ENCODE data around the gene SORCS3. TPM values are rescaled to one million over a fixed set of nuclear protein-coding genes. Genes with fewer than 3 reads are reported as not detected.

SORCS3 gene
- total and polyA plus RNA-seq, 2 of the 13 experiments (the other 11 are each of a cell fraction or from before 2014, with no cell fraction given): 0.07 TPM; not detected in 1

- no peak overlapping the region for H3K9ac ChIP-seq (ENCODE audit: insufficient read depth, low read depth, low read length)
- H3K4me1 ChIP-seq (ENCODE audit: insufficient read depth, low read length): no peaks in the 10 kb centered on the region
- H3K9me3 ChIP-seq (ENCODE audit: low read length): no peaks in the 10 kb centered on the region
- peaks cover 0 to 14% of the 10 kb centered on the region in 2 experiments; a peak in 2 of 5 replicates for H3K27me3 ChIP-seq (ENCODE audit: control insufficient read depth in 1 of 2, insufficient read depth in 2 of 2, low read length in 2 of 2)
- no peak overlapping the region for H3K4me3 ChIP-seq (replicated peaks in 1 of 3; ENCODE audit: insufficient read depth in 1 of 3, low read depth in 2 of 3, low read length in 3 of 3)
- no TSS peak for BruUV-seq (replicated peaks)
- FAIRE-seq (no peak), ATAC-seq (no peak), DNase-seq (ENCODE audit: low spot score) (no peak)
- POLR2A ChIA-PET: no interaction called here
- H4K20me1 ChIP-seq (ENCODE audit: insufficient read depth, low read length): no peaks in the 10 kb centered on the region
- intact Hi-C loops (cut with micrococcal nuclease; ENCODE audit: unreplicated experiment): no loop called here
- no peak overlapping the region for H3K27ac ChIP-seq (ENCODE audit: extremely low read length, insufficient read depth, low read length)
- TF ChIP-seq ZNF232 (CRISPR knock-in tag; IDR thresholded peaks at IDR 0.05; ENCODE audit: borderline replicate concordance): no peak
- no peak for TF ChIP-seq ZMYM3 (CRISPR knock-in tag; IDR thresholded peaks at IDR 0.05)
- TF ChIP-seq THAP7 (CRISPR knock-in tag; IDR thresholded peaks at IDR 0.05): no peak
- TF ChIP-seq HCFC1 (IDR thresholded peaks at IDR 0.05; ENCODE audit: low read depth, low read length): no peak
- no peak for TF ChIP-seq ZBTB37 (CRISPR knock-in tag; IDR thresholded peaks at IDR 0.05)
- TF ChIP-seq BRF2 (CRISPR knock-in tag; IDR thresholded peaks at IDR 0.05): no peak
- no peak for TF ChIP-seq PRPF4 (IDR thresholded peaks at IDR 0.05; ENCODE audit: low read depth, low read length, poor library complexity, severe bottlenecking)
- TF ChIP-seq NR3C1 (CRISPR knock-in tag; IDR thresholded peaks at IDR 0.05): no peak
- TF ChIP-seq AKAP8 (CRISPR knock-in tag; IDR thresholded peaks at IDR 0.05): no peak
- TF ChIP-seq KDM6A (CRISPR knock-in tag; IDR thresholded peaks at IDR 0.05; ENCODE audit: low read depth): no peak
- TF ChIP-seq SAP130 (CRISPR knock-in tag; IDR thresholded peaks at IDR 0.05; ENCODE audit: low read depth): no peak
- TF ChIP-seq ZNF451 (CRISPR knock-in tag; IDR thresholded peaks at IDR 0.05): no peak
- no peak for TF ChIP-seq FOXA3 (CRISPR knock-in tag; IDR thresholded peaks at IDR 0.05)
- no peak for TF ChIP-seq ZNF879 (CRISPR knock-in tag; IDR thresholded peaks at IDR 0.05)
- TF ChIP-seq ZFP91 (CRISPR knock-in tag; IDR thresholded peaks at IDR 0.05; ENCODE audit: borderline replicate concordance): no peak
- no peaks in the 10 kb centered on the region for H3K36me3 ChIP-seq (replicated peaks in 1 of 2; ENCODE audit: control insufficient read depth in 1 of 2, insufficient read depth in 2 of 2, low read length in 2 of 2)
- in situ Hi-C loops (cut with HindIII; ENCODE audit: extremely low pct_ligation_motif_present, low pct_unique_long_range_greater_than_20kb): no loop called here
- 3% methylated on average over 3 of the region's 3 CpGs for WGBS (ENCODE audit: low lambda C conversion rate)
- no peak overlapping the region for H3K4me2 ChIP-seq (ENCODE audit: low read depth, low read length)
- CTCF ChIA-PET (ENCODE audit: low intra/inter-chr PET ratio, low total read pairs): no interaction called here
- H2AFZ ChIP-seq (ENCODE audit: low read length): no peak overlapping the region
- no peaks in the 10 kb centered on the region for H3K79me2 ChIP-seq (ENCODE audit: insufficient read depth, low read length)
Observed at GRCh38 chr10:104631946-104632345, 9.1 kb upstream of the SORCS3 start.

All from HepG2 (cell line).